IPS-18a (cell line): ENCODE data around the gene ASB1.
"Not testable (repeated sequence)": the region's sequence is repeated elsewhere in the genome, so short reads cannot be mapped to it uniquely, and the experiment has no call there.

ENCODE experiments used
- H3K27ac ChIP-seq: one replicate; pipeline ENCODE4 v1.5.1; 2013; ENCODE audit warnings: low read length
- H3K27me3 ChIP-seq: one replicate; pipeline ENCODE4 v1.6.1; 2013; ENCODE audit warnings: mild to moderate bottlenecking, low read length; ENCODE audit not compliant: control insufficient read depth, insufficient read depth
- H3K36me3 ChIP-seq: one replicate; pipeline ENCODE4 v1.6.1; 2013; ENCODE audit warnings: low read depth, low read length; ENCODE audit not compliant: control insufficient read depth
- H3K4me1 ChIP-seq: one replicate; pipeline ENCODE4 v1.6.1; 2013; ENCODE audit warnings: low read depth, low read length; ENCODE audit not compliant: control insufficient read depth
- H3K4me3 ChIP-seq: one replicate; pipeline ENCODE4 v1.5.1; 2013; ENCODE audit warnings: low read length
- H3K9ac ChIP-seq: one replicate; pipeline ENCODE4 v1.6.1; 2013; ENCODE audit warnings: mild to moderate bottlenecking, low read length, moderate library complexity
- H3K9me3 ChIP-seq: one replicate; pipeline ENCODE4 v1.6.1; 2013; ENCODE audit warnings: low read depth, low read length; ENCODE audit not compliant: control insufficient read depth

The ASB1 gene

GRCh38 chr2:238388794-238389193, 37.9 kb upstream of the ASB1 start:
- no peaks in the 10 kb centered on the region for H3K4me1 ChIP-seq

DNA sequence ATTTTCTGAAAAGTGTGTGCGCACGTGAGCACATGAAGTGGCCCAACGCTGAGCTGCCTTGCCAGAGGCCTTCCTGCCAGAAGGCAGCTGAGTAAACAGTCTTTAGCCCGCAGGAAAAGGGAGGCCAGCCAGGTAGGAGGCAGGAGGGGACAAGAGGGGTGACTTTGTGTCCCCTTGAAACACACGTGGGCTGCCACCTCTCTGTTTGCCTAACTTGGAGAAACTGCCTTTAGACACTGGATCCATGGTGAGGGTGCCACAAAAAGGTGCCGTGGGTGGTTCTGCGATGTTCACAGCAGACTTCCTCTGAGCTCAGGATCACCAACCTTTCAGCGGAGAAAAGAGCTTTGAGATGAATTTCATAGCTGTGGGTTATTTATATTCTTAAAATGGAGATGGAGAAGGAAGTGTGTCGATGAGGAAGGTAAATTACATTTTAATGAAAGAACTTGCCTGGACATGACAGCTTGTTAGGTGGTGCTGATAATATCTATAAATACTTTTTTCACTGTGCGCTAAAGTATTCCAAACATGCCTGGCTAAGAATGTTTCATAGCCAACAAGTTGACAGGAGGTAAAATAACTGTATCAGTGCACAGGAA, 36.6 kb upstream of the ASB1 start:
- H3K36me3 ChIP-seq = no peaks in the 10 kb centered on the region
- H3K9me3 ChIP-seq = no peaks in the 10 kb centered on the region
- H3K4me3 ChIP-seq = no peak overlapping the region
- H3K27me3 ChIP-seq = no peaks in the 10 kb centered on the region
- no peak overlapping the region for H3K9ac ChIP-seq
- H3K27ac ChIP-seq = no peak overlapping the region
- H3K4me1 ChIP-seq = no peaks in the 10 kb centered on the region

More at GRCh38 chr2:238388794-238389193, 37.9 kb upstream of the ASB1 start:
- no peak overlapping the region for H3K9ac ChIP-seq
- no peaks in the 10 kb centered on the region for H3K36me3 ChIP-seq
- no peak overlapping the region for H3K4me3 ChIP-seq
- no peaks in the 10 kb centered on the region for H3K27me3 ChIP-seq
- H3K27ac ChIP-seq = no peak overlapping the region
- H3K9me3 ChIP-seq = no peaks in the 10 kb centered on the region

- Histone ChIP-seq H3K4me3 (no peak overlapping the region), H3K27ac (no peak overlapping the region), H3K27me3 (no peaks in the 10 kb centered on the region), H3K9ac (no peak overlapping the region), H3K9me3 (no peaks in the 10 kb centered on the region), H3K4me1 (no peaks in the 10 kb centered on the region), H3K36me3 (no peaks in the 10 kb centered on the region)
Measured at GRCh38 chr2:238391042-238391689, 35.6 kb upstream of the ASB1 start.

- Histone ChIP-seq H3K4me3 (no peak overlapping the region), H3K27me3 (no peaks in the 10 kb centered on the region), H3K4me1 (no peaks in the 10 kb centered on the region), H3K9me3 (no peaks in the 10 kb centered on the region), H3K36me3 (no peaks in the 10 kb centered on the region), H3K27ac (no peak overlapping the region), H3K9ac (no peak overlapping the region)
Measured at GRCh38 chr2:238396663-238397062, 30.1 kb upstream of the ASB1 start.

DNA sequence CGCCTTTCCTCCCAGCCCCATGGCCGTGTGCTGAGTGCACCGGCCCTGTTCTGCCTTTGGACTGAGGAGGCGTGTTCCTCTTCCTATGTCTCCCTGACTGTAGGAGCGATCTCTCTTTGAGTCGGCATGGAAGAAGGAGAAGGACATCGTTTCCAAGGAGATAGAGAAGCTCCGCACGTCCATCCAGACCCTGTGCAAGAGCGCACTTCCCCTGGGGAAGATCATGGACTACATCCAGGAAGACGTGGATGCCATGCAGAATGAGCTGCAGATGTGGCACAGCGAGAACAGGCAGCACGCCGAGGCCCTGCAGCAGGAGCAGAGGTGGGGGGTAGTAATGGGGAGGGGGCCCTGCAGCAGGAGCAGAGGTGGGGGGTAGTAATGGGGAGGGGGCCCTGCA, 29.4 kb upstream of the ASB1 start:
- no peaks in the 10 kb centered on the region for H3K36me3 ChIP-seq
- H3K27me3 ChIP-seq = no peaks in the 10 kb centered on the region
- H3K4me1 ChIP-seq = no peaks in the 10 kb centered on the region
- no peak overlapping the region for H3K4me3 ChIP-seq
- H3K9ac ChIP-seq = no peak overlapping the region
- H3K9me3 ChIP-seq = no peaks in the 10 kb centered on the region
- H3K27ac ChIP-seq = no peak overlapping the region

DNA sequence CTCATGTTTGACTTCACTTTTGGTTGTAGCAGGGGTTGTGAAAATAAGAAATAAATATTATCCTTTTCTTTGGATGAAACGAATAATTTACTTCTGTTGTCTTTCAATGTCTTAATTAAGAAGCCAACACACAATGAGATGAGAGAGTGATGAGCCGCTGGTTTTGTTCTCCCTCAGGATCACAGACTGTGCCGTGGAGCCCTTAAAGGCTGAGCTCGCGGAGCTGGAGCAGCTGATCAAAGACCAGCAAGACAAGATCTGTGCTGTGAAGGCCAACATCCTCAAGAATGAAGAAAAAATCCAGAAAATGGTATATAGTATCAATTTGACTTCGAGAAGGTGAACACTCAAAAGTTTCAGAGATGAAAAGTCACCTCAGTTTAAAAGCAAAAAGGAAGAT, 28.1 kb upstream of the ASB1 start:
- no peaks in the 10 kb centered on the region for H3K4me1 ChIP-seq
- no peaks in the 10 kb centered on the region for H3K27me3 ChIP-seq
- H3K4me3 ChIP-seq = no peak overlapping the region
- no peaks in the 10 kb centered on the region for H3K9me3 ChIP-seq
- H3K9ac ChIP-seq = no peak overlapping the region
- H3K27ac ChIP-seq = no peak overlapping the region
- H3K36me3 ChIP-seq = no peaks in the 10 kb centered on the region

DNA sequence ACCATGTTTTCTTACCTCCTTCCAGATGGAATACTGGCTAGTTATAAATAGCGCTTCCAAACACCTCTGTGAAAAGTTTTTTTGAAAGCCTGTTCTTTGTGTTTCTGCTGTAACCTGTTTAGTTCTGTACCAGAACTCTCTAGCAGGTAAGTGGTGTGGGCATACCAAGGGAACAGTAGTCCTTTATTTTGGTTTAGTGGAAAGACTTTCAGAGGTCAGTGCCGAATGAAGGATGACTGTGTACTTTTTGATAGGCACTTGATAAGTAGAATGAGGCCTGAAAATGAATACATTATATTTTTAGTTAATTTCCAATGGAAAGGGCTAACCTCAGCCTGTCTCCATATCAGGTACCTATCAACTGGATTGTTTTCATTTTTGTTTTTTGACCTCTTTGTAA, 27.6 kb upstream of the ASB1 start:
- H3K9ac ChIP-seq = no peak overlapping the region
- no peaks in the 10 kb centered on the region for H3K27me3 ChIP-seq
- no peak overlapping the region for H3K4me3 ChIP-seq
- no peaks in the 10 kb centered on the region for H3K4me1 ChIP-seq
- no peaks in the 10 kb centered on the region for H3K9me3 ChIP-seq
- no peak overlapping the region for H3K27ac ChIP-seq
- no peaks in the 10 kb centered on the region for H3K36me3 ChIP-seq

GRCh38 chr2:238401551-238401950, 25.2 kb upstream of the ASB1 start:
- Histone ChIP-seq H3K9me3 (no peaks in the 10 kb centered on the region), H3K27ac (no peak overlapping the region), H3K4me3 (no peak overlapping the region), H3K36me3 (no peaks in the 10 kb centered on the region), H3K27me3 (no peaks in the 10 kb centered on the region), H3K9ac (no peak overlapping the region), H3K4me1 (peaks cover 5% of the 10 kb centered on the region)

- Histone ChIP-seq H3K4me1 (peaks cover 5% of the 10 kb centered on the region), H3K27me3 (no peaks in the 10 kb centered on the region), H3K9ac (no peak overlapping the region), H3K27ac (no peak overlapping the region), H3K4me3 (no peak overlapping the region), H3K9me3 (no peaks in the 10 kb centered on the region), H3K36me3 (no peaks in the 10 kb centered on the region)
Measured at GRCh38 chr2:238403632-238404405, 22.9 kb upstream of the ASB1 start.

DNA sequence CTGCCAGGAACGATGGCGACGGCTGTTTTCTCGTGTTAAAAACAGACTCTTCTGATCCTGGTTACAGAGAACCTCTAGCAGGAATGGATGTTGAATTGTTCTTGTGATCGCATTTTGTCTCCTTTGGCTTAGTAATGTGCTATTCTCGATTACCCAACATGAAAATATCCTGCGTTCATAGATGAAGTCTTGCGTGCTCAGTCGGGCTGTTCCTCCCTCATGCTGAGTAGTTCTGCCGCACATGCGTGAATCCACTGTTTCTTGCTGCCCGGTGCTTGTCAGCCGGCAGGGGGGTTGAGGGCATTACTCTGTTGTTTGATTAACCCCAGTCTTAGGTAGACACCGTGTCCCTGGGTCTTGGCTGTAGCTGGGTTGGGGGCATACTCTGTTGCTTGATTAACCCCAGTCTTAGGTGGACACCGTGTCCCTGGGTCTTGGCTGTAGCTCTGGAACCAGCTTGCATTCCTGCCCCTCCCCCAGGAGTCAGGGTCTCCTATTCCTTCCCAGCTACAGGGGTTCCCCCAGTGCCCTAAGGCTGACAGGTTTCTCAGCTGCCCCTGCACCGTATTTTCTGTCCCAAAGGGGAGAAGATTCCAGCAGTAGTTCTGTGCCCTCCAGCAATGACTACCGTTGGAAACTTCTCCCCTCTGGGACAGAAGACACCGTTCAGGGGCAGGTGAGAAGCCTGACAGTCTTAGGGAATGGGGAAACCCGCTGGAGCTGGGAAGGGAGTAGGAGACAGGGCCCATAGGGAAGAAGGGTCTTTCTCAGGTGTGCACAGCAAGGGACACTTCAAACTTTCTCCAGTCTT, 22.1 kb upstream of the ASB1 start:
- Histone ChIP-seq H3K36me3 (no peaks in the 10 kb centered on the region), H3K27me3 (no peaks in the 10 kb centered on the region), H3K9me3 (no peaks in the 10 kb centered on the region), H3K4me3 (no peak overlapping the region), H3K27ac (no peak overlapping the region), H3K4me1 (peaks cover 5% of the 10 kb centered on the region), H3K9ac (no peak overlapping the region)

DNA sequence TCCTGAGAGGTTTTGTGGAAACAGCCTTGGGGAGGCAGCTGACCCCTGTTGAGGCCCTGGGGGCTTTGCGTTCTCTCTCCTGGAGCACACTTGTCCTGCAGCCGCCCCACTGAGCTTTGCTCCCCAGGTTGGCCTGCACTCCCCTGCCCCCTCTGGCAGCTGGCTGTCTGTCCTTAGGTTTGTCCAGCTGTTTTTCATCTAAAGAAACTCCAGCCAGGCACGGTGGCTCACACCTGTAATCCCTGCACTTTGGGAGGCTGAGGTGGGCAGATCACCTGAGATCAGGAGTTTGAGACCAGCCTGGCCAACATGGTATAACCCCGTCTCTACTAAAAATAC, 21.5 kb upstream of the ASB1 start:
- not testable (repeated sequence) for H3K27me3 ChIP-seq, H3K4me1 ChIP-seq, H3K9ac ChIP-seq

More for the DNA sequence above, 21.5 kb upstream of the ASB1 start:
- H3K27ac ChIP-seq, H3K9me3 ChIP-seq, H3K4me3 ChIP-seq, H3K36me3 ChIP-seq: not testable (repeated sequence)
